Stimulated activated naive CD8-positive, alpha-beta T cell treated with anti-CD3 and anti-CD28 coated beads, Interleukin-15, amount 100 ng/mL, for 72 hours (primary cell): ENCODE measurements around the gene COL23A1.
"Not testable (repeated sequence)": the region's sequence is repeated elsewhere in the genome, so short reads cannot be mapped to it uniquely, and the experiment has no call there.

Experiments used
- ATAC-seq: fragments of 150-1000 bp; cut with Tn5 transposase; 2 replicates; pipeline ENCODE4 v1.10.0; 2021; ENCODE audit warnings: mild to moderate bottlenecking, moderate library complexity
- DNase-seq, 2 donors: peaks; one replicate each; pipeline ENCODE4 v3.0.0; 2021 to 2022
- H3K27ac Mint-ChIP-seq, 2 donors: one replicate each; pipeline ENCODE4 v1.8.0; 2022; ENCODE audit warnings: mild to moderate bottlenecking in 2 of 2, mixed read lengths in 2 of 2, moderate library complexity in 2 of 2
- H3K27me3 Mint-ChIP-seq: one replicate; pipeline ENCODE4 v1.8.0; 2022; ENCODE audit warnings: mixed read lengths
- H3K4me1 Mint-ChIP-seq: one replicate; pipeline ENCODE4 v1.8.0; 2022; ENCODE audit warnings: mild to moderate bottlenecking, mixed read lengths
- H3K4me3 Mint-ChIP-seq, 2 donors: one replicate each; pipeline ENCODE4 v1.8.0; 2022; ENCODE audit warnings: mild to moderate bottlenecking in 2 of 2, mixed read lengths in 2 of 2, moderate library complexity in 1 of 2
- H3K9me3 Mint-ChIP-seq, 2 donors: one replicate each; pipeline ENCODE4 v1.8.0; 2022; ENCODE audit warnings: mixed read lengths in 2 of 2

The COL23A1 gene

DNA sequence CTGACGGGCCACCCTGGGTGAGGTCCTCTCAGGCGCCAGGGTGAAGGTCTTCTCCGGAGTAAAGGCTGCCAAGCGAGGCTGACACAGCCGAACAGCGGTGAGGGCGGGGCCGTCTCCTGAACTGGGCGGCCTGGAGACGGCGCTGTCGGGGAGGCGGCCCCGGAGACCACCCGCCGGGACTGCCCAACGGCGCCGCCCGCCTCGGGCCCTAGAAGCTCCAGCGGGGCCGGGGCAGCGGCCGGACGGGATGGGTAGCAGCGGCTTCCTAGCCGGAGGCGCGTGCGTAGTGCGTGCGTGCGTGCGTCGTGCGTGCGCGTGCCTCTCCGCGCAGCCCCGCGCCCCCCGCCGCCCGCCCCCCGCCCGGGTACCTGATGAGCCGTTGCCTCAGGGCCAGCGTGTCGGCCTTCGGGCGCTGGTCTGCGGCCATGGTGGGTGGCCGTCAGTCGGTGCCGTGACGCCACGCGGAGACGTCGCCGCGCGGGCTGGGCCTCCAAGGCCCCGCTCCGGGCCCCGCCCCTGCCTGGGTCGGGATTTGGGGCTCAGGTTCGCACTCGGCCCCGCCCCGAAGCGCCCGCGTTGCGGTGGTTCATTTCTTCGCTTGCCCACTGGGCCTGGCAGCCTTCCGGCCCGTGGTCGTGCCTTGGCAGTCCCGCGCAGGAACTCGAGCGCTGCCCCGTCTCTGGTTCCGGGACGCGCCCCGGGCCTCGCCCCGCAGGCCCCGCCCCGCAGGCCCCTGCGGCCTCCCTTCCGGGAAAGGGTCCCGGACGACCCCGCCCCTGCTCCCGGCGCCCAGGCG is 357.9 kb downstream of the COL23A1 start, which contains the start of gene PHYKPL:
Gene PHYKPL, minus strand, starts transcription at position 679 of the 796 bp plus-strand sequence. Its CDS starts 252 bp downstream, at position 427.
- peak within 1 kb of the TSS; percentile 86 to 88 for H3K4me3 Mint-ChIP-seq
- H3K4me1 Mint-ChIP-seq, result peaks cover 88% of the 10 kb centered on the region
- DNase-seq, result peak; percentile 70 to 81
- no peaks in the 10 kb centered on the region for H3K27me3 Mint-ChIP-seq
- peak within 1 kb of the TSS; percentile 91 to 94 for H3K27ac Mint-ChIP-seq
- no peaks in the 10 kb centered on the region for H3K9me3 Mint-ChIP-seq
- peak; percentile 81 for ATAC-seq

DNA sequence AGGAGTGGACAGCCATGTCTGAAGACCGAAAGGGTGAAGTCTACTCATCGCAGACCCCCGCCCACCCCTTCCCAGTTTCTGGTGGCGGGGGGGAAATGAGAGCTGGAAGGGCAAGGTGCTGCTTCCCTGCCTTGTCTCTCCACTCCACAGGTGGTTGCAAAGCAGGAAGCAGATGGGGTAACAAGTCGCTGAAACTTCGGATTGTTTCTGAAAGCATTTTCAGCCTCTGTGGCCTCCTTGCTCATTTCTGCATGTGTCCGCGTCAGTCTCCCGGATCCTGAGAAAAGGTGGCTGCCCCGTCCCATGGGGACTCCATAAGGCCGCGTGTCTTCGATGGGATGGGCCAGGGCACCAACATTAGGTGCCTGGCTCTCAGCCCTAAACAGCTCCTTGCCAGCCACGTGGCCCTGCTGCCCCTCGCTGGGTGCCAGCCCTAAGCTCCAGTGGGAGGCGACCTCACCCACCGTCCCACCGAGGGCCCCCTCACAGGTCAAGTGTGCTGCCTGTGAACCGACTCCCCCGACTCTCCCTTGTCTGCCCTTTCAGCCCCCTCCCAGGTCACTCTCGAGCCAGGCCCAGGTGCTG is 358.6 kb downstream of the COL23A1 start:
- Mint-ChIP-seq H3K4me3 (peak overlapping the region; percentile 86 to 88), H3K27me3 (no peaks in the 10 kb centered on the region), H3K4me1 (peaks cover 84% of the 10 kb centered on the region), H3K27ac (peak overlapping the region; percentile 91 to 94), H3K9me3 (no peaks in the 10 kb centered on the region)
- DNase-seq (no peak), ATAC-seq (peak; percentile 2)

DNA sequence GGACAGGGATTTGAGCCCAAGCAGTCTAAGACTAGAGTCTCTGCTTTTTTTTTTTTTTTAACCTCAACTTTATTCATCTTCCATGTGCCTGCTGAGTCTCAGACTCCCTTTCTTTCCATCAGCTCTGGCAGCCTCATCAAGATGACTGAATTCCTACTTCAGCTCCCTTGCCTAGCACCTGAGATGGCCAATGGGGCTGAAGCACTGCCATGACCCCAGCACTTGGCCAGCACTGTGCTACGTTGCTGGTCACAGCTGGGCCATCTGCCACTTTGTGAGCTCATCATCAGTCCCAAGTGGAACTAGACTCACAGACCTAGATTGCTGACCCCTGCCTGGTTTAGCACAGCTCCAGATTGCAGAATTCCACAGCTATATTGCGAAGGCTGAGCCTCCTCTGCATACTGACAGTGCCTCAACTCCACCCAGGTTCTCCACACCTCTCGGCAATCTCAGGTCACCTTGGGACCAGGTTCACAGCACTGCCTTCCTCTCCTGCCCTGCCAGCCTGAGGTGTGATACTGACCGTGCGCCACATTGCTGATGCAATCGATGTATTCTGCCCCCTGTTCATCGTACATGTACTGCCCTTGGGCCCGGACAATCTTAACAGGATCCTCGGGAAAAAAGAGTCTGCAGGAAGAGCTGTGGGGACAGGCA is 359.2 kb downstream of the COL23A1 start:
- Mint-ChIP-seq H3K9me3 (no peaks in the 10 kb centered on the region), H3K27me3 (no peaks in the 10 kb centered on the region), H3K4me3 (peak overlapping the region; percentile 86 to 88), H3K4me1 (peaks cover 78% of the 10 kb centered on the region), H3K27ac (peak overlapping the region; percentile 91 to 94)
- no peak for DNase-seq
- ATAC-seq, result no peak

DNA sequence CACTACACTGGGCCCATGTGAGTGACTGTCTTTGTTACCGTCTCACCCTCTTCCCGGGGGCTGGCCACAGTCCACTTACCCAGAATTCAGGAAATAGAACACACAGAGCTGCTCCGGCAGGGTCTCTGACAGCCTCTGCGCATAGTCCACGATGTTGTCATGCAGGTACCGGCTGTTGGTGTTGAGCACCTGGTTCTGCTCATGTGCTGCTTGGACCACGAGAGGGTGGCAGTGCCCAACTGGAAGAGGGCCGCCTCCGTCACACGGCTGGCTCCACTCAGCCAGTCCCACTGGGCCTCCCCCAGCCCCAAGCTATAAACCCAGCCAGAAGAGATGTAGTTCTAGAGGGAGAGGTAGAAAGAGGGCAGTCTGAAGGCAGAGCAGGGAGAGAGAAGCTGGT is 360.3 kb downstream of the COL23A1 start:
- peak overlapping the region; percentile 57 to 62 for H3K27ac Mint-ChIP-seq
- H3K27me3 Mint-ChIP-seq, result no peaks in the 10 kb centered on the region
- ATAC-seq (no peak), DNase-seq (no peak)
- H3K9me3 Mint-ChIP-seq, result no peaks in the 10 kb centered on the region
- peaks cover 69% of the 10 kb centered on the region for H3K4me1 Mint-ChIP-seq
- H3K4me3 Mint-ChIP-seq, result peak overlapping the region; percentile 69 to 86

DNA sequence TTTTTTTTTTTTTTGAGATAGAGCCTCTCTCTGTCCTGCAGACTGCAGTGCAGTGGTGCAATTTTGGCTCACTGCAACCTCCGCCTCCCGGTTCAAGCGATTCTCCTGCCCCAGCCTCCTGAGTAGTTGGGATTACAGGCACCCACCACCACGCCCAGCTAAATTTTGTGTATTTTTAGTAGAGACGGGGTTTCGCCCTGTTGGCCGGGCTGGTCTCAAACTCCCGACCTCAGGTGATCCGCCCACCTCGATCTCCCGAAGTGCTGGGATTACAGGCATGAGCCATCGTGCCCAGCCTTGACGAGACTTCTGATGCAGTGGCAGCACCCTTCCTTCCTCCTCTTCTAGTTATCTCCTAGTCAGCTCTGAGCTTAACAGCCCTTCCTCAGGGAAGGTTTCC is 361.1 kb downstream of the COL23A1 start:
- H3K27me3 Mint-ChIP-seq, DNase-seq, ATAC-seq, H3K9me3 Mint-ChIP-seq: not testable (repeated sequence)
- Mint-ChIP-seq H3K4me3 (peak overlapping the region in 1 of 2 donors; percentile 86), H3K4me1 (peaks cover 61% of the 10 kb centered on the region), H3K27ac (peak overlapping the region in 1 of 2 donors; percentile 60)

DNA sequence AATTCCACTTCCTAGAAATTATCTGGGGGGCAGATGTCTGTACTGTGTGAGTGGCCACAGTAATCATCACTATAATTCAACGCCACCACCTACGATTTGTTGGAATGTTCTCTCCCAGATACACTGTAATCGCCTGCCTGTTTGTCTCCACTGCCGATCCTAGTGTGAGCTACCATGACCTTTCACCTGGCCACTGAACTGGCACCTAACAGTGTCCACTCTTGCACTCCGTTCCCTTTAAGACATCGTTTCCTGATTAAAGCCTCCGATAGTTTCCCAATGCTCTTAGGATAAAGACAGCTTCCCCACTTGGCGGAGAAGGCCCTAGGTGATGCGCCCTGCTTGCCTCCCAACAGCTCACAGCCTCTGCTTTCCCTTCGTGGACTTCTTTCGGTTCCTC is 361.6 kb downstream of the COL23A1 start:
- no peak for ATAC-seq
- DNase-seq, result no peak
- Mint-ChIP-seq H3K4me1 (peaks cover 63% of the 10 kb centered on the region), H3K4me3 (no peak overlapping the region), H3K27me3 (no peaks in the 10 kb centered on the region), H3K27ac (peak overlapping the region in 1 of 2 donors; percentile 60), H3K9me3 (no peaks in the 10 kb centered on the region)

DNA sequence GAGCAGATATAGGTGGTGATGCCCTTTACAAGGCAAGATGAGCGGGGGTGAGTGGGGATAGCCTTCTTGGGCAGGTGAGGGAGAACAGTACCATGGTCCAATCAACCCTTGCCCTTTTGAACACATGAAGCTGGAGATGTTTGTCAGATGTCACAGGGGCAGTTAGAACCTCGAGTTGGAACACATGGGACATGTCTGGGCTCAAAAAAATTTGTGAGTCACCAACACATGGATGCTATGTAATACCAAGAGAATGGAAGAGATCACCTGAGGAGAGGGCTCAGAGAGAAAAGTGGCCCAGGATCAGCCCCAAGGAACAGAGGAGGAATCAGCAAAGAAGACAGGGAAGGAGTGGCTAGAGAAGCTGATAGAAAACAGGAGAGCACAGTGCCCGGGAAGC is 362.3 kb downstream of the COL23A1 start:
- Mint-ChIP-seq H3K4me1 (peaks cover 63% of the 10 kb centered on the region), H3K27ac (peak overlapping the region; percentile 54 to 70), H3K9me3 (no peaks in the 10 kb centered on the region), H3K27me3 (no peaks in the 10 kb centered on the region), H3K4me3 (no peak overlapping the region)
- ATAC-seq (no peak), DNase-seq (no peak)

DNA sequence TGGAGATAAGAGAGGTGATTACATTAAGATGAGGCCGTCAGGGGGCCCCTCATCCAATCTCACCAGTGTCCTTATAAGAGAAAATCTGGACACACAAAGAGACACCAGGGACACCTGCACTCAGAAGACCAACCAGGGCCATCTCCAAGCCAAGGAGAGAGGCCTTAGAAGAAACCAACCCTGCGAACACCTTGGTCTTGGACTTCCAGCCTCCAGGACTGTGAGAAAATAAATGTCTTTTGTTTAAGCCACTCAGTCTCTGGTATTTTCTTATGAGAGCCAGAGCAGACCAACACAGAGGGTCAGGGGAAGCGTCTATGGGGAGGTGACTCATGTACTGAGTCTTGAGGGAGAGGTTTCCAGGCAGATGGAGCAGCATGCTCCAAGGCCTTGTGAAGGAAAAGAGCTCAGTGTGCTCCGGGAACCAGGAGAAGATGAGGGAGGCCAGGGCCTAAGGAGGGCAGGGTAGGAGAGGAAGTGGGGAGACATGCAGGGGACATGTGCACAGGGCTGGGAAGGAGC is 363.0 kb downstream of the COL23A1 start:
- no peaks in the 10 kb centered on the region for H3K9me3 Mint-ChIP-seq
- ATAC-seq (no peak), DNase-seq (no peak)
- peaks cover 61% of the 10 kb centered on the region for H3K4me1 Mint-ChIP-seq
- no peaks in the 10 kb centered on the region for H3K27me3 Mint-ChIP-seq
- H3K4me3 Mint-ChIP-seq, result no peak overlapping the region
- H3K27ac Mint-ChIP-seq, result no peak overlapping the region

DNA sequence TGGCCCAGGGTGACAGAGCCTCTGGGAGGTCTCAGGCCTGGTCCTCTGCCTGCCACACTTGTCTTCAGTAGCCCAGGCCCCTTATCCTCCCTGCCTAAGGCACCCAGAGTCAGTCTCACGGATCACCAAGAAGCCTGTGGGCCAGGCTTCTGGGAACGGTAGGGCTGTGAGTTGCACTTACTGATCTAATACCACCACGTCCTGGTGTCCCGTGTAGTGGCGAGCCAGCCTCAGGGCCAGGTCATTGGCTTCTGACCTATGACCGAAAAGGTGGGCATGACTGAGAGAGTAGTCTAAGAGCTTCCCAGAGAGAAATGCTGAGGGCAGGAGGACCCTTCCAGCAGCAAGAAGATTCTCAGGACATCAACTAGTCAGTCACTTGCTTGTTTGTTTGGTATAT is 365.0 kb downstream of the COL23A1 start:
- DNase-seq (no peak), ATAC-seq (no peak)
- Mint-ChIP-seq H3K4me3 (no peak overlapping the region), H3K27me3 (no peaks in the 10 kb centered on the region), H3K4me1 (peaks cover 59% of the 10 kb centered on the region), H3K27ac (no peak overlapping the region), H3K9me3 (no peaks in the 10 kb centered on the region)

DNA sequence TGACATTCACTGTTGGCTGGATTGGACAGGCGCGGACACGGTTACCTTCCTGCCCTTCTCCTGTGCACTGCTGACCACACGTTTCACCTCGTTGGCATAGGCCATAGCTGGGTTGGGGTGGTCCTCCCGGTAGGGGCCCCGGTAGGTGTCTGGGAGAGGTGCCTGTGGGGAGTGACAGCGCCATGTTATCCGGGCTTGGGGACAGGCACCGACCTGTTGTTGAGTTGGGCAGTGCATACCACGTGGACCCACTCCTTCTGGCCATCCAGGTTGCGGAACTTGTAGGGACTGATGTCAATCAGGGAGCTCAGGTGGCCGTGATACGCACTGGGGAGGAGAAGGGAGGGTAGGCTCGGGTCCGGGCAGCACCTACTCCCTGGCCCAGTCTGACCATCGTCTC is 365.8 kb downstream of the COL23A1 start:
- Mint-ChIP-seq H3K4me1 (peaks cover 51% of the 10 kb centered on the region), H3K9me3 (no peaks in the 10 kb centered on the region), H3K4me3 (no peak overlapping the region), H3K27me3 (no peaks in the 10 kb centered on the region), H3K27ac (no peak overlapping the region)
- ATAC-seq, result no peak
- no peak for DNase-seq

DNA sequence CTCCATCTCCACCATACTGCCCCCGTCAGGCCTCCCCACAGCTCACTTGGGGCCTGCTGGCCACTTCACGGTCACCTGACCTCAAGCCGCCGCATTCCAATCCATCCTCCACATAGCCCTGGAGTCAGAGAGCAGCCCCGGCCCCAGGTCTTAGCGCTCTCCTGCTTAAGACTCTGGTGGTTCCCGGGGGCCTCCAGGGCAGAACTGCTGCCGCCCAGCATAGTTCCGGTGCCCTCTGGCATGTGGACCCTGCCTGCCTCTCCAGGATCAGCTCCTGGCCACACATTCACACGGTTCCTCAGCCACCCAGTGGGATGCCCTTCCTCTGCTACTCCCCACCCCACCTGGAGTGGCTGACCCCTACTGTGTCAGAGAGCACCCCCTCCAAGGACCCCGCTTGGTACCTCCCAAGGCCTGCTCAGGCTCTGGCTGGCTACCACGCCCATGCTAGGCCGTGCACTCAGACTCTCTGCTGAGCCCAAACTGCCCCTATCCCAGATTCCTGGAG is 366.3 kb downstream of the COL23A1 start:
- Mint-ChIP-seq H3K27me3 (no peaks in the 10 kb centered on the region), H3K9me3 (no peaks in the 10 kb centered on the region), H3K27ac (peak overlapping the region in 1 of 2 donors; percentile 48), H3K4me1 (peaks cover 46% of the 10 kb centered on the region), H3K4me3 (no peak overlapping the region)
- ATAC-seq (peak; percentile 31), DNase-seq (no peak)

DNA sequence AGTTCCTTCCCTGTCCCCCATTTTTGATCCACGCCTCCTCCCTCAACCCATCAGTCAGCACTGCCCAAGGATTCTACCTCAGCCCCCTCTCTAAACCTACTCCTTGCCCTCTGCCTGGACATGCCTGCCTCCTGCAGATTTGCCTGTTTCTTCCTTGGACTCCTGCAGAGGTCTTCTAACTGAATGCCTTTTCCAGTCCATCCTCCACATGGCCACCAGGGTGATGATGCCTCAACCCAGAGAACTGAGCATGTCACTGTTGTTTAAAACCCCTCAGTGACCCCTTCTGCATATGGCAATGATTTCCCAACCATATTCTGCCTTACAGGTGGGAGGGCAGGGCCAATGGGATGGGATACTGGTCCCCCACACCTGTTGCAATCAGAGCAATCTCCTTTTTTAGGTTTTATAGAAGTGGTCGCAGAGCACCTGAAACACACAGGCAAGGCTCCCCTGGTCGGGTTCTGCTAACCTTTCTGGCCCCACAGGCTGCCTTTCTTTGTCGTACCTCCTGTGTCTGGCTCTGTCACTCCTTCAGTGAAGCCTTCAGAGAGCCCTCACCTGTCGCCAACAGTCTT is 366.9 kb downstream of the COL23A1 start:
- DNase-seq (no peak), ATAC-seq (no peak)
- Mint-ChIP-seq H3K27me3 (no peaks in the 10 kb centered on the region), H3K9me3 (no peaks in the 10 kb centered on the region), H3K4me1 (peaks cover 40% of the 10 kb centered on the region), H3K4me3 (no peak overlapping the region), H3K27ac (peak overlapping the region; percentile 28 to 38)

DNA sequence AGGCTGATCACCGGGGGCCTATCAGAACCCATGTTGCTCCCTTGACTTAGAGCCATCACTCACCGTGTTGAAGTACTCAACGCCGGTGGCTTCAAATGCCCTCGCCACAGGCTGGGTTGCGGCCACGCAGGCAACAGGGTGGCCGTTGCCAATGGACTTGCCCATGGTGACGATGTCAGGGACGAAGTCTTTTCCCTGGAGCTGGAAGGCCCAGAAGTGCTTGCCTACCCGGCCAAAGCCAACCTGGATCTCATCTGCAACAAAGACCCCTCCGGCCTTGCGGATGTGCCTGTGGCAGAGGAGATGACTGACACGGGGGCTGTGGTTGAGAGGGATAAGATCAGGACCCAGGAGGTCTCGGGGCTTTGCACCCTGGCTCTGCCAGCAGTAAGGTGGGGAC is 367.9 kb downstream of the COL23A1 start:
- H3K9me3 Mint-ChIP-seq, result no peaks in the 10 kb centered on the region
- no peaks in the 10 kb centered on the region for H3K27me3 Mint-ChIP-seq
- no peak for ATAC-seq
- H3K27ac Mint-ChIP-seq, result no peak overlapping the region
- peaks cover 30% of the 10 kb centered on the region for H3K4me1 Mint-ChIP-seq
- H3K4me3 Mint-ChIP-seq, result no peak overlapping the region
- no peak for DNase-seq

DNA sequence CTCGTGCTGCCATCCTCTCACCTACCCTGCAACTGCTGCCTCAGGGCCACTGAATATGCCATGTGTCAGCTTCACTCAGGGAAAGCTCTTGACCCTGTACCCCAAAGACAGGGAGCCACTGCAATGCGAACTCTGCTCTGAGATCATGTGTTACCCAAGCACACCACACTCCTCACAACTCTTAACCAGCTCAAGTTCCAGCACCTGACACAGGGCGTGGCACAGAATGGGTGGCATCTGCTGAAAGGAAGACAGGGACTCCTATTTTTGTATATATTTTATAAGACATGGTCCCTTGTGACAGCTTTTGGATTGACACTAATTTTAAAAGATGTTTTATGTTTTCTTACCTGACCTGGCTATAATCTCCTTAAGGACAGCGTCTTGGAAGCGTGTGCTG is 368.3 kb downstream of the COL23A1 start:
- no peak for ATAC-seq

DNA sequence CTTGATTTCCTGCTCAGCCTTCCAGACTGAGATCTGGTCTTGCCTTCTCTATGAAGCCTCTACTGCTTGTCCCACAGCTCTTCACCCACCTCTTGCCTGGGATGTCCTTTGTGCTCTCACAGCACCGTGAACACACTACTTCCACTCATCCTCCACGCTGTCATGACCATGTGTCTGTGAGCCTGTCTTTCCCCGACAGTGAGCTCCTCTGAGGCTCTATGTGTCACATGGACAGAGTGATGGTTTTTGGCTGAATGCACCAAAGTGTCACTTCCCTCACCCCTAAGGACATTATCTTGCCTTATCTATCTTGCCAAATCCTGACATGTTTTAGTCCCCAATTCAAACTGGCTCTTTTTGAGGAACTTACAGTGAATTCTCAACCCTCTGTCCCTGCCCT is 368.9 kb downstream of the COL23A1 start:
- ATAC-seq, result peak; percentile 33
- Mint-ChIP-seq H3K9me3 (no peaks in the 10 kb centered on the region), H3K4me1 (peaks cover 32% of the 10 kb centered on the region), H3K4me3 (no peak overlapping the region), H3K27me3 (no peaks in the 10 kb centered on the region), H3K27ac (peak overlapping the region; percentile 38 to 42)
- DNase-seq, result no peak

More for the DNA sequence above, 368.3 kb downstream of the COL23A1 start:
- DNase-seq, result no peak
- H3K27me3 Mint-ChIP-seq, result no peaks in the 10 kb centered on the region
- H3K4me3 Mint-ChIP-seq, result no peak overlapping the region
- H3K4me1 Mint-ChIP-seq, result peaks cover 27% of the 10 kb centered on the region
- H3K27ac Mint-ChIP-seq, result peak overlapping the region in 1 of 2 donors; percentile 77
- no peaks in the 10 kb centered on the region for H3K9me3 Mint-ChIP-seq
